Measurements from ENCODE around the gene TNFSF12. TPM values are rescaled to one million over a fixed set of nuclear protein-coding genes. Genes with fewer than 3 reads are reported as not detected.

Gene TNFSF12
- total RNA-seq, 1 experiment from 2014 or later, result 8.1 TPM

Other genes with a start within 250 kb of the TNFSF12 start
- gene EIF5A, start 241.4 kb upstream of the TNFSF12 start, total RNA-seq (2021), result 929 to 1,021 TPM (median 936 TPM) in 3 replicates
- 42.2 to 55.9 TPM (median 44.7 TPM) in 3 replicates for gene GPS2, start 233.7 kb upstream of the TNFSF12 start, total RNA-seq (2021)
- gene NEURL4, start 219.7 kb upstream of the TNFSF12 start, total RNA-seq (2021), result 44.3 to 64.4 TPM (median 50.2 TPM) in 3 replicates
- 58.6 to 63.9 TPM (median 60.6 TPM) in 3 replicates for gene ACAP1, start 212.5 kb upstream of the TNFSF12 start, total RNA-seq (2021)
- 8.1 to 9.0 TPM (median 8.2 TPM) in 3 replicates for gene KCTD11, start 196.9 kb upstream of the TNFSF12 start, total RNA-seq (2021)
- gene TMEM95, start 193.9 kb upstream of the TNFSF12 start, total RNA-seq (2021), result not detected in 3 replicates
- gene TNK1, start 168.0 kb upstream of the TNFSF12 start, total RNA-seq (2021), result 9.3 to 11.8 TPM (median 10.7 TPM) in 3 replicates
- gene PLSCR3, start 154.5 kb upstream of the TNFSF12 start, total RNA-seq (2021), result 34.1 to 42.7 TPM (median 37.6 TPM) in 3 replicates
- 132 to 180 TPM (median 178 TPM) in 3 replicates for gene TMEM256, start 145.0 kb upstream of the TNFSF12 start, total RNA-seq (2021)
- gene NLGN2, start 141.2 kb upstream of the TNFSF12 start, total RNA-seq (2021), result 76.7 to 112 TPM (median 96.9 TPM) in 3 replicates
- gene SPEM1, start 128.7 kb upstream of the TNFSF12 start, total RNA-seq (2021), result 0.18 to 0.35 TPM in 2 of 3 replicates, not detected in the other
- gene SPEM2, start 123.4 kb upstream of the TNFSF12 start, total RNA-seq (2021), result 0.13 TPM in 1 of 3 replicates, not detected in the others
- gene SPEM3, start 120.2 kb upstream of the TNFSF12 start, total RNA-seq (2021), result not detected in 3 replicates
- 13.5 to 15.3 TPM (median 13.9 TPM) in 3 replicates for gene TMEM102, start 113.6 kb upstream of the TNFSF12 start, total RNA-seq (2021)
- 19.8 to 29.1 TPM (median 28.0 TPM) in 3 replicates for gene FGF11, start 109.5 kb upstream of the TNFSF12 start, total RNA-seq (2021)
- gene CHRNB1, start 104.0 kb upstream of the TNFSF12 start, total RNA-seq (2021), result 16.0 to 21.5 TPM (median 20.8 TPM) in 3 replicates
- gene ZBTB4, start 69.4 kb upstream of the TNFSF12 start, total RNA-seq (2021), result 14.6 to 17.0 TPM (median 16.2 TPM) in 3 replicates
- 0.16 to 0.26 TPM (median 0.18 TPM) in 3 replicates for gene SLC35G6, start 67.6 kb upstream of the TNFSF12 start, total RNA-seq (2021)
- gene POLR2A, start 64.7 kb upstream of the TNFSF12 start, total RNA-seq (2021), result 166 to 170 TPM (median 170 TPM) in 3 replicates
- gene TNFSF13, start 9.7 kb downstream of the TNFSF12 start, total RNA-seq (2021), result 2.2 to 3.2 TPM (median 2.9 TPM) in 3 replicates
- 72.2 to 85.4 TPM (median 75.2 TPM) in 3 replicates for gene SENP3, start 12.9 kb downstream of the TNFSF12 start, total RNA-seq (2021)
- 0.41 to 0.87 TPM (median 0.72 TPM) in 3 replicates for gene CD68, start 30.6 kb downstream of the TNFSF12 start, total RNA-seq (2021)
- gene MPDU1, start 34.8 kb downstream of the TNFSF12 start, total RNA-seq (2021), result 55.3 to 57.7 TPM (median 57.0 TPM) in 3 replicates
- gene SOX15, start 41.0 kb downstream of the TNFSF12 start, total RNA-seq (2021), result 15.2 to 19.9 TPM (median 17.5 TPM) in 3 replicates
- gene FXR2, start 65.8 kb downstream of the TNFSF12 start, total RNA-seq (2021), result 32.5 to 35.1 TPM (median 33.3 TPM) in 3 replicates
- 68.3 to 75.8 TPM (median 73.1 TPM) in 3 replicates for gene SAT2, start 78.8 kb downstream of the TNFSF12 start, total RNA-seq (2021)
- 0.83 to 1.2 TPM (median 1.1 TPM) in 3 replicates for gene SHBG, start 81.1 kb downstream of the TNFSF12 start, total RNA-seq (2021)
- 29.1 to 37.5 TPM (median 35.9 TPM) in 3 replicates for gene ATP1B2, start 101.9 kb downstream of the TNFSF12 start, total RNA-seq (2021)
- 173 to 179 TPM (median 176 TPM) in 3 replicates for gene TP53, start 138.4 kb downstream of the TNFSF12 start, total RNA-seq (2021)
- gene WRAP53, start 139.4 kb downstream of the TNFSF12 start, total RNA-seq (2021), result 35.5 to 37.3 TPM (median 37.2 TPM) in 3 replicates
- gene EFNB3, start 156.1 kb downstream of the TNFSF12 start, total RNA-seq (2021), result 14.3 to 14.7 TPM (median 14.5 TPM) in 3 replicates
- 0.17 to 0.34 TPM (median 0.27 TPM) in 3 replicates for gene DNAH2, start 168.7 kb downstream of the TNFSF12 start, total RNA-seq (2021)

Measured in WTC11 (cell line).